Measurements from ENCODE around the gene AADACL4. TPM values are rescaled to one million over a fixed set of nuclear protein-coding genes. Genes with fewer than 3 reads are reported as not detected.

AADACL4 gene
- total and polyA plus RNA-seq, 2 of the 8 experiments (the other 6 are each of a cell fraction or from before 2014, with no cell fraction given), result 0.08 TPM; not detected in 1

DNA sequence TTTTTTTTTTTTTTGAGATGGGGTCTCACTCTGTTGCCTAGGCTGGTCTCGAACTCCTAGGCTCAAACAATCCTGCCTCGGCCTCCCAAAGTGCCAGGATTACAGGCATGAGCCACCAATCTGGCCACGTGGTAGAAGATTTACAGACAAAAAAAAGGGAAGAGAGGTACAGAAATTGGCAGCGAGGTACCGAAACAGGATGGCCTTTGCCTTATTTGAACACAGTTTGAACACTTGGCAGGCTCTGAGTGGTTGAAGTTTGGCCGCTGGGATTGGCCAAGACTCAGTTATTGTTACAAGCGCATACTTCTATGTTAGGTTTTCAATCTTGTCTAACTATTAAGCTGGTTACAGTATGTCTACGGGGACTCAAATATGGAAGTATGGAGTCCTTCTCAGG, 6.2 kb upstream of the AADACL4 start:
- Histone ChIP-seq H3K23ac (ENCODE audit: insufficient read length) (no peak overlapping the region), H3K18ac (ENCODE audit: extremely low read depth, low read length) (no peak overlapping the region; the same call in 1 of the 2 replicates), H4K5ac (ENCODE audit: insufficient read length, low read depth, low read length) (no peak overlapping the region), H3K23me2 (ENCODE audit: low read depth, low read length) (no peaks in the 10 kb centered on the region), H3K4me3 (ENCODE audit: extremely low read depth in 1 of 4, insufficient read depth in 2 of 4, low read depth in 3 of 4, low read length in 4 of 4) (no peak overlapping the region), H2BK20ac (ENCODE audit: low read length) (0 out of 2 replicates have a peak overlapping the region, but pooled peaks have one; percentile 26), H3K27me3 (replicated peaks in 1 of 4; ENCODE audit: control insufficient read depth in 3 of 4, extremely low read depth in 1 of 4, insufficient read depth in 3 of 4, low read length in 3 of 4) (no peaks in the 10 kb centered on the region), H2BK12ac (ENCODE audit: low read depth, low read length) (no peak overlapping the region), H2BK15ac (ENCODE audit: low read length) (no peak overlapping the region), H3K79me2 (ENCODE audit: control insufficient read depth in 1 of 2, insufficient read depth in 2 of 2, low read length in 2 of 2) (no peaks in the 10 kb centered on the region), H3K9ac (replicated peaks in 1 of 4; ENCODE audit: extremely low read depth in 1 of 4, low read depth in 3 of 4, low read length in 3 of 4) (no peak overlapping the region), H3K14ac (ENCODE audit: insufficient read length) (no peak overlapping the region), H4K8ac (ENCODE audit: extremely low read depth, insufficient read depth, low read length) (no peak overlapping the region), H3K4me2 (ENCODE audit: insufficient read depth in 1 of 2, low read depth in 2 of 2, low read length in 2 of 2) (no peak overlapping the region), H2AK5ac (ENCODE audit: low read depth, low read length) (no peak overlapping the region), H3K4me1 (replicated peaks in 1 of 4; ENCODE audit: control insufficient read depth in 3 of 4, insufficient read depth in 4 of 4, low read length in 3 of 4) (peaks cover 5 to 11% (median 8%) of the 10 kb centered on the region in 4 experiments; a peak in 6 of 7 replicates), H2BK120ac (replicated peaks; ENCODE audit: low read depth, low read length) (peak overlapping the region; percentile 2), H3K36me3 (ENCODE audit: control insufficient read depth in 2 of 4, insufficient read depth in 4 of 4, low read length in 3 of 4) (no peaks in the 10 kb centered on the region; a peak in 1 of 8 replicates), H4K20me1 (replicated peaks in 1 of 2; ENCODE audit: control insufficient read depth in 1 of 2, insufficient read depth in 2 of 2, low read length in 2 of 2) (no peaks in the 10 kb centered on the region), H3K79me1 (ENCODE audit: low read depth, low read length) (no peaks in the 10 kb centered on the region), H3K27ac (ENCODE audit: low read depth, low read length) (no peak overlapping the region), H3K4ac (replicated peaks; ENCODE audit: insufficient read length, low read depth, low read length) (no peak overlapping the region), H3K9me3 (ENCODE audit: insufficient read depth in 2 of 2, low read depth in 1 of 2, low read length in 1 of 2) (peaks cover 0 to 9% of the 10 kb centered on the region in 2 experiments; a peak in 2 of 4 replicates), H2BK5ac (ENCODE audit: low read depth, low read length) (no peak overlapping the region; the same call in 1 of the 2 replicates), H4K91ac (replicated peaks; ENCODE audit: insufficient read length, low read length) (peak overlapping the region; percentile 11), H3K56ac (replicated peaks; ENCODE audit: insufficient read length, low read depth, low read length) (no peak overlapping the region), H2AFZ (ENCODE audit: low read length) (no peak overlapping the region)
- ChIA-PET POLR2A (ENCODE audit: partially characterized antibody) (interaction anchor here (0.7 kb wide), 1 partner anchor 9 kb away, joined by 3 read pairs; no protein-coding TSS in a partner anchor), CTCF (ENCODE audit: partially characterized antibody) (interaction anchor here (0.6 to 6.6 kb wide), 2 partner anchors 21 to 77 kb away, joined by 4 to 30 read pairs; no protein-coding TSS in a partner anchor)
- no peak for DNase-seq (ENCODE audit: low read depth in 1 of 2, low spot score in 2 of 2)
- 96% methylated on average over 8 of the region's 8 CpGs; no CpG with 5 or more reads in 1 of the 2 experiments for WGBS, 2 experiments (ENCODE audit: extremely low coverage in 1 of 2, insufficient coverage in 1 of 2, insufficient read length in 1 of 2, insufficient replicate concordance in 2 of 2, low coverage in 1 of 2, low lambda C conversion rate in 2 of 2, missing lambda C conversion rate in 1 of 2)
- no peak for FAIRE-seq
- TF ChIP-seq MAFK (IDR thresholded peaks at IDR 0.05; ENCODE audit: low read depth, low read length) (no peak), NANOG (IDR thresholded peaks at IDR 0.05; ENCODE audit: insufficient read depth, low read depth, low read length, poor library complexity, severe bottlenecking) (no peak), SP4 (IDR thresholded peaks at IDR 0.05; ENCODE audit: low read length) (no peak), BRCA1 (IDR thresholded peaks at IDR 0.05; ENCODE audit: low read depth, low read length) (no peak), EP300 (IDR thresholded peaks at IDR 0.05; ENCODE audit: borderline replicate concordance in 1 of 2, low read depth in 2 of 2, low read length in 2 of 2) (no peak), HDAC6 (IDR thresholded peaks at IDR 0.05; ENCODE audit: low read depth, low read length) (no peak), POU5F1 (IDR thresholded peaks at IDR 0.05; ENCODE audit: low read depth, low read length) (no peak), BACH1 (IDR thresholded peaks at IDR 0.05; ENCODE audit: low read length) (no peak), TEAD4 (IDR thresholded peaks at IDR 0.05; ENCODE audit: low read depth, low read length) (no peak)
- TF ChIP-seq, protein P1, sequence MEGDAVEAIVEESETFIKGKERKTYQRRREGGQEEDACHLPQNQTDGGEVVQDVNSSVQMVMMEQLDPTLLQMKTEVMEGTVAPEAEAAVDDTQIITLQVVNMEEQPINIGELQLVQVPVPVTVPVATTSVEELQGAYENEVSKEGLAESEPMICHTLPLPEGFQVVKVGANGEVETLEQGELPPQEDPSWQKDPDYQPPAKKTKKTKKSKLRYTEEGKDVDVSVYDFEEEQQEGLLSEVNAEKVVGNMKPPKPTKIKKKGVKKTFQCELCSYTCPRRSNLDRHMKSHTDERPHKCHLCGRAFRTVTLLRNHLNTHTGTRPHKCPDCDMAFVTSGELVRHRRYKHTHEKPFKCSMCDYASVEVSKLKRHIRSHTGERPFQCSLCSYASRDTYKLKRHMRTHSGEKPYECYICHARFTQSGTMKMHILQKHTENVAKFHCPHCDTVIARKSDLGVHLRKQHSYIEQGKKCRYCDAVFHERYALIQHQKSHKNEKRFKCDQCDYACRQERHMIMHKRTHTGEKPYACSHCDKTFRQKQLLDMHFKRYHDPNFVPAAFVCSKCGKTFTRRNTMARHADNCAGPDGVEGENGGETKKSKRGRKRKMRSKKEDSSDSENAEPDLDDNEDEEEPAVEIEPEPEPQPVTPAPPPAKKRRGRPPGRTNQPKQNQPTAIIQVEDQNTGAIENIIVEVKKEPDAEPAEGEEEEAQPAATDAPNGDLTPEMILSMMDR (IDR thresholded peaks at IDR 0.05; ENCODE audit: control extremely low read depth in 1 of 3, insufficient read depth in 1 of 3, low read depth in 1 of 3, low read length in 3 of 3), result no peak
- TF ChIP-seq, protein P2, sequence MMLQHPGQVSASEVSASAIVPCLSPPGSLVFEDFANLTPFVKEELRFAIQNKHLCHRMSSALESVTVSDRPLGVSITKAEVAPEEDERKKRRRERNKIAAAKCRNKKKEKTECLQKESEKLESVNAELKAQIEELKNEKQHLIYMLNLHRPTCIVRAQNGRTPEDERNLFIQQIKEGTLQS (IDR thresholded peaks at IDR 0.05; ENCODE audit: insufficient read depth, low read depth, low read length), result no peak

Measured in H1 (cell line).